ENCODE measurements around the gene TRIM37. TPM values are rescaled to one million over a fixed set of nuclear protein-coding genes. Genes with fewer than 3 reads are reported as not detected.

Gene TRIM37
- total and polyA plus RNA-seq, 2 donors (not counting 1 experiment from before 2014, with no cell fraction given), result 5.1 to 28.3 TPM

DNA sequence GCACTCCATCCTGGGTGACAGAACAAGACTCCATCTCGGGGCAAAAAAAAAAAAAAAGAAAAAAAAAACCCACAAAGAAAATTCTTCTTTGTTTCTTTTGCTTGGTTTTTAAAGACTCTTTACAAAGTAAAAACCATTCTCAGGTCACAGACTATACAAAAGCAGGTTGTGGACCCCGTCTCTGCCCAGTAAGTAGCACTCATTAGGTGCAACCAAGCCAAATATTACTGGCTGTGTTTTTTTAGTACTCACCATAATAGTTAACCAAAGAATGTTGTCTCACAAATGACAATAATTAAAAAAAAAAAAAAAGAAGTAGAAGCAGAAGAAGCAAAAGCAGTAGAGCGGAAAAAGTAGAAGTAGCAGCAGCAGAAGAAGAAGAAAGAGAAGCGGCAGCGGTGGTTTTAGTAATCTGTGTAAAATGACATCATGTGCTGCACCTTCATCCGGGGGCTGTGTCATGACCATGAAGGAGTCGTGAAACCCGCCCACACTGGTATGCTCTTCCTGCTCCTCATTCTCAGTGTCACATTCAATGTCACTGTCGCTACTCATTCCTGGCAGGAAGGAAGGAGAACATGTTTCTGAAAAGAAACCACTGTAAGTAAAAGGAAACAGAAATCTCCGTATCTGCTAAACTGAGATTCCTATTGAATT, 105.4 kb downstream of the TRIM37 start:
- Histone ChIP-seq H3K4me3 (ENCODE audit: control extremely low read depth in 1 of 5, extremely low read depth in 1 of 5, insufficient read depth in 1 of 5, low read depth in 2 of 5, low read length in 4 of 5) (peak overlapping the region in 4 of 5 experiments; percentile 23 to 65 (median 39)), H3K27ac (ENCODE audit: low read length in 2 of 2) (peak overlapping the region; percentile 81 to 93), H4K20me1 (ENCODE audit: control insufficient read depth, insufficient read depth, low read length, poor library complexity, severe bottlenecking) (no peaks in the 10 kb centered on the region), H3K9me3 (ENCODE audit: control extremely low read depth in 1 of 3, control insufficient read depth in 2 of 3, insufficient read depth in 1 of 3, low read length in 2 of 3) (no peaks in the 10 kb centered on the region), H3K4me2 (replicated peaks; ENCODE audit: low read depth, low read length, poor library complexity, severe bottlenecking) (peak overlapping the region; percentile 70), H3K36me3 (replicated peaks in 1 of 2; ENCODE audit: control extremely low read depth in 1 of 2, control insufficient read depth in 1 of 2, extremely low read depth in 1 of 2, insufficient read depth in 2 of 2, low read length in 1 of 2) (peaks cover 0 to 9% of the 10 kb centered on the region in 2 experiments), H2AFZ (ENCODE audit: insufficient read depth, low read depth, low read length, poor library complexity, severe bottlenecking) (peak overlapping the region; percentile 78), H3K27me3 (replicated peaks in 1 of 4; ENCODE audit: control extremely low read depth in 1 of 4, control insufficient read depth in 3 of 4, insufficient read depth in 4 of 4, low read length in 3 of 4) (no peaks in the 10 kb centered on the region), H3K4me1 (ENCODE audit: control insufficient read depth in 2 of 2, insufficient read depth in 2 of 2, low read length in 2 of 2) (peaks cover 16 to 23% of the 10 kb centered on the region in 2 donors), H3K79me2 (ENCODE audit: control insufficient read depth, insufficient read depth, low read length) (no peaks in the 10 kb centered on the region), H3K9ac (ENCODE audit: low read length) (peak overlapping the region; percentile 64)
- Mint-ChIP-seq H3K4me1 (peaks cover 37% of the 10 kb centered on the region), H3K9me3 (ENCODE audit: insufficient read depth) (no peaks in the 10 kb centered on the region), H3K4me3 (peak overlapping the region; percentile 88), H3K27me3 (no peaks in the 10 kb centered on the region), H3K27ac (peak overlapping the region; percentile 96)
- CTCF ChIA-PET, result interaction anchor here (1.4 to 10.0 kb wide), 4 partner anchors 288 to 481 kb away, joined by 3 to 199 read pairs (median 94); no protein-coding TSS in a partner anchor
- WGBS (ENCODE audit: insufficient coverage), result 0% methylated on average over 2 of the region's 10 CpGs
- DNase-seq (peak; percentile 94), ATAC-seq (ENCODE audit: low read depth) (peak; percentile 98)
- intact Hi-C loops (cut with micrococcal nuclease), result loop anchor here (1.0 to 5.0 kb wide), 4 partner anchors 342 to 483 kb away; no protein-coding TSS in a partner anchor
- POLR2A ChIA-PET, result no interaction called here
- TF ChIP-seq EZH2 (IDR thresholded peaks at IDR 0.05; ENCODE audit: borderline replicate concordance, insufficient read depth, low read depth, low read length, poor library complexity, severe bottlenecking) (no peak), CTCF (IDR thresholded peaks at IDR 0.05) (no peak)

DNA sequence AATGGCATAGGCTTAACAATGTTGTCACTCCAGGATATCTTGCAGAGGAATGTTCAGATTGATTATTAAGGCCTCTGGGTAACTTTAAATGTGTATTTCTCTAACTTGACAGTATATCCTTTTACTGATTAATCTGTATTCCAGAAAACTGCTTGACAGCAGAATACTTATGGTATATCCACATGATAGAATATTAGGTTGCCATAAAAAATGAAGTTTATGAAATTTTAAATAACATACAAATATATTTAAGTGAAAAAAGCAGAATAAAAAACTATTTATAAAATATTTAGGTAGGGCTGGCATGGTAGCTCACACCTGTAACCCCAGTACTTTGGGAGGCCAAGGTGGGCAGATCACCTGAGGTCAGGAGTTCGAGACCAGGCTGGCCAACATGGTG, 106.7 kb downstream of the TRIM37 start:
- DNase-seq (no peak), ATAC-seq (ENCODE audit: low read depth) (no peak)
- H3K27me3 Mint-ChIP-seq, result no peaks in the 10 kb centered on the region
- no CpG with 5 or more reads among the region's 1 CpG for WGBS (ENCODE audit: insufficient coverage)
- no peaks in the 10 kb centered on the region for H3K9me3 Mint-ChIP-seq (ENCODE audit: insufficient read depth)
- H3K4me2 ChIP-seq (replicated peaks; ENCODE audit: low read depth, low read length, poor library complexity, severe bottlenecking), result no peak overlapping the region
- no peaks in the 10 kb centered on the region for H4K20me1 ChIP-seq (ENCODE audit: control insufficient read depth, insufficient read depth, low read length, poor library complexity, severe bottlenecking)
- peak overlapping the region in 1 of 2 donors; percentile 93 for H3K27ac ChIP-seq (ENCODE audit: low read length in 2 of 2)
- peaks cover 37% of the 10 kb centered on the region for H3K4me1 Mint-ChIP-seq
- H3K79me2 ChIP-seq (ENCODE audit: control insufficient read depth, insufficient read depth, low read length), result no peaks in the 10 kb centered on the region
- ChIA-PET CTCF (interaction anchor here (1.0 to 10.0 kb wide), 2 partner anchors 287 to 481 kb away, joined by 5 to 199 read pairs; no protein-coding TSS in a partner anchor), POLR2A (interaction anchor here (1.6 kb wide), 1 partner anchor 368 kb away, joined by 5 read pairs; no protein-coding TSS in a partner anchor)
- intact Hi-C loops (cut with micrococcal nuclease), result loop anchor here (5.0 kb wide), 1 partner anchor 468 kb away; no protein-coding TSS in a partner anchor
- no peak overlapping the region for H2AFZ ChIP-seq (ENCODE audit: insufficient read depth, low read depth, low read length, poor library complexity, severe bottlenecking)
- peak overlapping the region; percentile 78 for H3K27ac Mint-ChIP-seq
- H3K4me3 Mint-ChIP-seq, result no peak overlapping the region
- H3K4me1 ChIP-seq (ENCODE audit: control insufficient read depth in 2 of 2, insufficient read depth in 2 of 2, low read length in 2 of 2), result peaks cover 16 to 23% of the 10 kb centered on the region in 2 donors
- no peaks in the 10 kb centered on the region for H3K9me3 ChIP-seq (ENCODE audit: control extremely low read depth in 1 of 3, control insufficient read depth in 2 of 3, insufficient read depth in 1 of 3, low read length in 2 of 3)
- H3K4me3 ChIP-seq (ENCODE audit: control extremely low read depth in 1 of 5, extremely low read depth in 1 of 5, insufficient read depth in 1 of 5, low read depth in 2 of 5, low read length in 4 of 5), result no peak overlapping the region
- no peak overlapping the region for H3K9ac ChIP-seq (ENCODE audit: low read length)
- TF ChIP-seq EZH2 (IDR thresholded peaks at IDR 0.05; ENCODE audit: borderline replicate concordance, insufficient read depth, low read depth, low read length, poor library complexity, severe bottlenecking) (no peak), CTCF (IDR thresholded peaks at IDR 0.05) (no peak)
- no peaks in the 10 kb centered on the region for H3K27me3 ChIP-seq (replicated peaks in 1 of 4; ENCODE audit: control extremely low read depth in 1 of 4, control insufficient read depth in 3 of 4, insufficient read depth in 4 of 4, low read length in 3 of 4)
- H3K36me3 ChIP-seq (replicated peaks in 1 of 2; ENCODE audit: control extremely low read depth in 1 of 2, control insufficient read depth in 1 of 2, extremely low read depth in 1 of 2, insufficient read depth in 2 of 2, low read length in 1 of 2), result peaks cover 0 to 2% of the 10 kb centered on the region in 2 experiments

Measured in B cell (primary cell).